Measurements from ENCODE around the gene OTX1. TPM values are rescaled to one million over a fixed set of nuclear protein-coding genes. Genes with fewer than 3 reads are reported as not detected.
"Not testable (repeated sequence)": the region's sequence is repeated elsewhere in the genome, so short reads cannot be mapped to it uniquely, and the experiment has no call there.

The OTX1 gene
- polyA plus RNA-seq (2013, experiment 1 of 2): not detected
- polyA plus RNA-seq (2013, experiment 2 of 2): not detected

GRCh38 chr2:63050334-63051041 lies at the start of gene OTX1:
TSS of gene OTX1 (plus strand) at chr2:63050830. CDS start at chr2:63052991, 2,161 bp downstream.
- Histone ChIP-seq H3K27ac (ENCODE audit: low read depth, low read length, severe bottlenecking) (no peak within 1 kb of the TSS), H3K9me3 (ENCODE audit: control insufficient read depth, low read length) (no peaks in the 10 kb centered on the region), H3K4me1 (ENCODE audit: control insufficient read depth, insufficient read depth, low read length, poor library complexity, severe bottlenecking) (peaks cover 38% of the 10 kb centered on the region), H3K4me3 (ENCODE audit: extremely low read depth, insufficient read depth, low read length, poor library complexity, severe bottlenecking) (peak within 1 kb of the TSS; percentile 26), H3K36me3 (ENCODE audit: control insufficient read depth, insufficient read depth, low read length) (no peaks in the 10 kb centered on the region)
- WGBS, 2 experiments (ENCODE audit: insufficient coverage in 2 of 2): 0 to 1% methylated on average over 18 to 19 of the region's 73 CpGs

- no peaks in the 10 kb centered on the region for H3K36me3 ChIP-seq (ENCODE audit: control insufficient read depth, insufficient read depth, low read length)
- no peak overlapping the region for H3K27ac ChIP-seq (ENCODE audit: low read depth, low read length, severe bottlenecking)
- H3K4me3 ChIP-seq (ENCODE audit: extremely low read depth, insufficient read depth, low read length, poor library complexity, severe bottlenecking): no peak overlapping the region
- no peaks in the 10 kb centered on the region for H3K9me3 ChIP-seq (ENCODE audit: control insufficient read depth, low read length)
- H3K4me1 ChIP-seq (ENCODE audit: control insufficient read depth, insufficient read depth, low read length, poor library complexity, severe bottlenecking): no peaks in the 10 kb centered on the region
These were observed 49.1 kb upstream of the OTX1 start for GRCh38 chr2:63001576-63001975.

GRCh38 chr2:63003351-63003750 lies 47.3 kb upstream of the OTX1 start:
- Histone ChIP-seq H3K4me1 (ENCODE audit: control insufficient read depth, insufficient read depth, low read length, poor library complexity, severe bottlenecking) (no peaks in the 10 kb centered on the region), H3K4me3 (ENCODE audit: extremely low read depth, insufficient read depth, low read length, poor library complexity, severe bottlenecking) (no peak overlapping the region), H3K27ac (ENCODE audit: low read depth, low read length, severe bottlenecking) (no peak overlapping the region), H3K9me3 (ENCODE audit: control insufficient read depth, low read length) (no peaks in the 10 kb centered on the region), H3K36me3 (ENCODE audit: control insufficient read depth, insufficient read depth, low read length) (no peaks in the 10 kb centered on the region)
- no CpG with 5 or more reads among the region's 4 CpGs for WGBS, 2 experiments (ENCODE audit: insufficient coverage in 2 of 2)

- Histone ChIP-seq H3K9me3 (ENCODE audit: control insufficient read depth, low read length) (no peaks in the 10 kb centered on the region), H3K4me3 (ENCODE audit: extremely low read depth, insufficient read depth, low read length, poor library complexity, severe bottlenecking) (no peak overlapping the region), H3K27ac (ENCODE audit: low read depth, low read length, severe bottlenecking) (no peak overlapping the region), H3K36me3 (ENCODE audit: control insufficient read depth, insufficient read depth, low read length) (no peaks in the 10 kb centered on the region), H3K4me1 (ENCODE audit: control insufficient read depth, insufficient read depth, low read length, poor library complexity, severe bottlenecking) (no peaks in the 10 kb centered on the region)
These were observed 42.7 kb upstream of the OTX1 start for GRCh38 chr2:63007813-63008458.

- 56 to 90% methylated on average over 1 of the region's 1 CpG for WGBS, 2 experiments (ENCODE audit: insufficient coverage in 2 of 2)
These were observed 41.8 kb upstream of the OTX1 start for GRCh38 chr2:63008838-63009237.

DNA sequence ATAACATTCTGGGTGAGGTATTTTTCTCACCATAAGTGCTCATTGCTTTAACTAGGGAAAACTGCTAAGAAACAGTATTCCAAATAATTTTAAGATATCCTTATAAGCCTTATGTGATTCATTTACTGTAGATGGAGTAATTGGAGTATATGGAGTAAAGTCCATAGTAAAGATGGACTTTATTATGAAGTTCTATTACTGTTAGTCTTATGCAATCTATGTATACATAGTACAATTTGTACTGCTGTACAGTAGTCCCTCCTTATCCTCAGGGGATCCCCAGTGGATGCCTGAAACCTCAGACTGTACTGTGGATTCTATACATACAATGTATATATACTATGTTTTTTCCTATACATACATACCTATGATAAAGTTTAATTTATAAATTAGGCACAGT lies 41.1 kb upstream of the OTX1 start:
- no peak overlapping the region for H3K4me3 ChIP-seq (ENCODE audit: extremely low read depth, insufficient read depth, low read length, poor library complexity, severe bottlenecking)
- H3K9me3 ChIP-seq (ENCODE audit: control insufficient read depth, low read length): no peaks in the 10 kb centered on the region
- no peak overlapping the region for H3K27ac ChIP-seq (ENCODE audit: low read depth, low read length, severe bottlenecking)
- no peaks in the 10 kb centered on the region for H3K36me3 ChIP-seq (ENCODE audit: control insufficient read depth, insufficient read depth, low read length)
- H3K4me1 ChIP-seq (ENCODE audit: control insufficient read depth, insufficient read depth, low read length, poor library complexity, severe bottlenecking): no peaks in the 10 kb centered on the region

More at GRCh38 chr2:63008838-63009237, 41.8 kb upstream of the OTX1 start:
- Histone ChIP-seq H3K27ac (ENCODE audit: low read depth, low read length, severe bottlenecking) (no peak overlapping the region), H3K36me3 (ENCODE audit: control insufficient read depth, insufficient read depth, low read length) (no peaks in the 10 kb centered on the region), H3K9me3 (ENCODE audit: control insufficient read depth, low read length) (no peaks in the 10 kb centered on the region), H3K4me3 (ENCODE audit: extremely low read depth, insufficient read depth, low read length, poor library complexity, severe bottlenecking) (no peak overlapping the region), H3K4me1 (ENCODE audit: control insufficient read depth, insufficient read depth, low read length, poor library complexity, severe bottlenecking) (no peaks in the 10 kb centered on the region)

DNA sequence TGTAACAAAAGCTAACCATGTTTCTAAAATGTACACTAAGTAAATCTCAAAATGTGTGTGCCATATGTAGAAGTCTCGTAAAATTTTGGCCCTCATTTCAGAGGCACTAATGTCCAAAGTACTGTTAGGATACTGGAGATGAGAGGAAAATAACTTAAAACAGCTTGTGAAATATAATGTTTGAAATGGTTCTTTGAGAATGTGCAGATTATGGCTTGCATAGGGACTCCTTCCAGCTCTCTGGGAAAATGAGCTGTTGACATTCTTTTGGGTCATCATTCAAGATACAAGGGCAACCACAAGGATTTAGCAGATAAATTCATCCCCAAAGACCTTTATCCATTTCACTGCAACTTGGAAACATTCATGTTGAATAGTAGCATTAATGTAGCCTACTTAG lies 38.1 kb upstream of the OTX1 start:
- Histone ChIP-seq H3K4me1 (ENCODE audit: control insufficient read depth, insufficient read depth, low read length, poor library complexity, severe bottlenecking) (no peaks in the 10 kb centered on the region), H3K9me3 (ENCODE audit: control insufficient read depth, low read length) (no peaks in the 10 kb centered on the region), H3K27ac (ENCODE audit: low read depth, low read length, severe bottlenecking) (no peak overlapping the region), H3K4me3 (ENCODE audit: extremely low read depth, insufficient read depth, low read length, poor library complexity, severe bottlenecking) (no peak overlapping the region), H3K36me3 (ENCODE audit: control insufficient read depth, insufficient read depth, low read length) (peaks cover 8% of the 10 kb centered on the region)
- 100% methylated on average over 1 of the region's 1 CpG; no CpG with 5 or more reads in 1 of the 2 experiments for WGBS, 2 experiments (ENCODE audit: insufficient coverage in 2 of 2)

DNA sequence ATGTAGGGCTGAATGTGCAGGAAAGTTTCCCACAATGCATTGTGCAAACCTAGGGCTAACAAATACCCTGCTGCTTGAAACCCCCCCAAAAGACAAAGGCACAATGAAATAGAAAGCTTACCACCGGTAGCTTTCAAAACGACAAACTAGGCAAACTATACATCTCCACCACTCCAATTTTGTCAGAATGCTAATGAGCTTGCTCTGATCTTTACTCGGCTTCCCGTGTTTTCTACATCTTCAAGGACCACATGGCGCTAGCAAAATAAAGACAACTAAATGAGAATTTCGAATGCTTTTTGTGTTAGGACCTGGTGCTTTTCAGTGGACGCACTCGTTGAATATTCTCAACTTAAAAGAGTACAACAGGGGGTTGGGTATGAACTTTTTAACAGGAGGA lies 37.2 kb upstream of the OTX1 start:
- Histone ChIP-seq H3K4me3 (ENCODE audit: extremely low read depth, insufficient read depth, low read length, poor library complexity, severe bottlenecking) (no peak overlapping the region), H3K9me3 (ENCODE audit: control insufficient read depth, low read length) (no peaks in the 10 kb centered on the region), H3K36me3 (ENCODE audit: control insufficient read depth, insufficient read depth, low read length) (peaks cover 8% of the 10 kb centered on the region), H3K27ac (ENCODE audit: low read depth, low read length, severe bottlenecking) (no peak overlapping the region), H3K4me1 (ENCODE audit: control insufficient read depth, insufficient read depth, low read length, poor library complexity, severe bottlenecking) (no peaks in the 10 kb centered on the region)
- 73 to 78% methylated on average over 5 of the region's 8 CpGs for WGBS, 2 experiments (ENCODE audit: insufficient coverage in 2 of 2)

GRCh38 chr2:63015389-63015788 lies 35.2 kb upstream of the OTX1 start:
- no peak overlapping the region for H3K4me3 ChIP-seq (ENCODE audit: extremely low read depth, insufficient read depth, low read length, poor library complexity, severe bottlenecking)
- WGBS, 2 experiments (ENCODE audit: insufficient coverage in 2 of 2): 83 to 84% methylated on average over 1 to 2 of the region's 3 CpGs
- H3K36me3 ChIP-seq (ENCODE audit: control insufficient read depth, insufficient read depth, low read length): peaks cover 8% of the 10 kb centered on the region
- H3K9me3 ChIP-seq (ENCODE audit: control insufficient read depth, low read length): no peaks in the 10 kb centered on the region
- no peaks in the 10 kb centered on the region for H3K4me1 ChIP-seq (ENCODE audit: control insufficient read depth, insufficient read depth, low read length, poor library complexity, severe bottlenecking)
- no peak overlapping the region for H3K27ac ChIP-seq (ENCODE audit: low read depth, low read length, severe bottlenecking)

GRCh38 chr2:63018439-63018838 lies 32.2 kb upstream of the OTX1 start:
- no peak overlapping the region for H3K27ac ChIP-seq (ENCODE audit: low read depth, low read length, severe bottlenecking)
- WGBS, 2 experiments (ENCODE audit: insufficient coverage in 2 of 2): 100% methylated on average over 1 of the region's 2 CpGs; no CpG with 5 or more reads in 1 of the 2 experiments
- H3K36me3 ChIP-seq (ENCODE audit: control insufficient read depth, insufficient read depth, low read length): peaks cover 8% of the 10 kb centered on the region
- H3K4me3 ChIP-seq (ENCODE audit: extremely low read depth, insufficient read depth, low read length, poor library complexity, severe bottlenecking): no peak overlapping the region
- H3K9me3 ChIP-seq (ENCODE audit: control insufficient read depth, low read length): no peaks in the 10 kb centered on the region
- no peaks in the 10 kb centered on the region for H3K4me1 ChIP-seq (ENCODE audit: control insufficient read depth, insufficient read depth, low read length, poor library complexity, severe bottlenecking)

DNA sequence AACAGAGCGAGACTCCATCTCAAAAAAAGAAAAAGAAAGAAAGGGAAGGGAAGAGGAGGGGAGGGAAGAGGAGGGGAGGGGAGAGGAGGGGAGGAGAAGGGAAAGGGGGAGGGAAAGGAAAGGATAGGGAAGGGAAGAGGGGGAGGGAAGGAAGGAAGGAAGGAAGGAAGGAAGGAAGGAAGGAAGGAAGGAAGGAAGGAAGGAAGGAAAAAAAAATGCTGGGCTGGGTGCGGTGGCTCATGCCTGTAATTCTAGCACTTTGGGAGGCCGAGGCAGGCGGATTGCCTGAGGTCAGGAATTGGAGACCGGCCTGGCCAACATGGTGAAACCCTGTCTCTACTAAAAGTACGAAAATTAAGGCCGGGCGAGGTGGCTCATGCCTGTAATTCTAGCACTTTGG lies 30.9 kb upstream of the OTX1 start:
- 94 to 96% methylated on average over 7 to 8 of the region's 8 CpGs for WGBS, 2 experiments (ENCODE audit: insufficient coverage in 2 of 2)
- H3K9me3 ChIP-seq (ENCODE audit: control insufficient read depth, low read length); H3K4me3 ChIP-seq (ENCODE audit: extremely low read depth, insufficient read depth, low read length, poor library complexity, severe bottlenecking); H3K27ac ChIP-seq (ENCODE audit: low read depth, low read length, severe bottlenecking); H3K4me1 ChIP-seq (ENCODE audit: control insufficient read depth, insufficient read depth, low read length, poor library complexity, severe bottlenecking); H3K36me3 ChIP-seq (ENCODE audit: control insufficient read depth, insufficient read depth, low read length): not testable (repeated sequence)

All from mesodermal cell (in vitro differentiated cells).